GM23338 (cell line): ENCODE data around the gene KPTN. TPM values are rescaled to one million over a fixed set of nuclear protein-coding genes. Genes with fewer than 3 reads are reported as not detected.

Source experiments
- ATAC-seq: fragments of 200-7000 bp; cut with Tn5 transposase; 3 replicates; pipeline ENCODE4 v1.9.1; 2020
- DNase-seq: peaks from one replicate; pipeline ENCODE4 v3.0.0-alpha.2; 2015; ENCODE audit warnings: low spot score
- H2AFZ ChIP-seq: fragments of 200-600 bp; sonication (generic); 2 replicates; pipeline ENCODE4 v1.8.0; 2016; ENCODE audit warnings: antibody characterized with exemption, mild to moderate bottlenecking, moderate library complexity
- H3F3A ChIP-seq: fragments of 200-600 bp; sonication (generic); replicated peaks from 2 replicates; pipeline ENCODE4 v1.8.0; 2017; ENCODE audit warnings: antibody characterized with exemption, mixed run types, low read depth
- H3K27ac ChIP-seq: fragments of 200-600 bp; sonication (generic); 2 replicates; pipeline ENCODE4 v1.6.1; 2016; ENCODE audit warnings: low read depth
- H3K27me3 ChIP-seq: fragments of 200-600 bp; sonication (generic); 2 replicates; pipeline ENCODE4 v1.8.0; 2016; ENCODE audit warnings: mild to moderate bottlenecking, mixed run types, moderate library complexity; ENCODE audit not compliant: insufficient read depth
- H3K36me3 ChIP-seq: fragments of 200-600 bp; sonication (generic); 2 replicates; pipeline ENCODE4 v1.8.0; 2016; ENCODE audit warnings: mild to moderate bottlenecking; ENCODE audit not compliant: insufficient read depth
- H3K4me1 ChIP-seq: fragments of 200-600 bp; sonication (generic); 2 replicates; pipeline ENCODE4 v1.8.0; 2016; ENCODE audit warnings: mild to moderate bottlenecking, moderate library complexity; ENCODE audit not compliant: insufficient read depth
- H3K4me2 ChIP-seq: fragments of 200-600 bp; sonication (generic); 2 replicates; pipeline ENCODE4 v1.7.1; 2017; ENCODE audit warnings: mixed run types
- H3K4me3 ChIP-seq: fragments of 200-600 bp; sonication (generic); 2 replicates; pipeline ENCODE4 v1.6.1; 2016; ENCODE audit warnings: mixed run types
- H3K79me2 ChIP-seq: fragments of 200-600 bp; sonication (generic); replicated peaks from 2 replicates; pipeline ENCODE4 v1.8.0; 2017; ENCODE audit warnings: mild to moderate bottlenecking; ENCODE audit not compliant: insufficient read depth
- H3K9me2 ChIP-seq: fragments of 200-600 bp; sonication (generic); 2 replicates; pipeline ENCODE4 v1.8.0; 2017; ENCODE audit not compliant: insufficient read depth
- H4K20me1 ChIP-seq: fragments of 200-600 bp; sonication (generic); replicated peaks from 2 replicates; pipeline ENCODE4 v1.8.0; 2017; ENCODE audit warnings: mild to moderate bottlenecking; ENCODE audit not compliant: insufficient read depth
- H3K27ac Mint-ChIP-seq: 2 replicates; pipeline ENCODE4 v1.8.0; 2020; ENCODE audit warnings: inconsistent platforms, mild to moderate bottlenecking, moderate library complexity, mixed read lengths
- H3K27me3 Mint-ChIP-seq: 3 replicates; pipeline ENCODE4 v1.8.0; 2022; ENCODE audit warnings: low read depth, mild to moderate bottlenecking, moderate library complexity, mixed read lengths, inconsistent platforms; ENCODE audit not compliant: insufficient read depth, poor library complexity
- H3K36me3 Mint-ChIP-seq: 3 replicates; pipeline ENCODE4 v1.8.0; 2021; ENCODE audit warnings: low read depth, mild to moderate bottlenecking, inconsistent platforms, moderate library complexity, mixed read lengths
- H3K4me1 Mint-ChIP-seq: 3 replicates; pipeline ENCODE4 v1.8.0; 2020; ENCODE audit warnings: mild to moderate bottlenecking, inconsistent platforms, mixed read lengths
- H3K4me3 Mint-ChIP-seq: 3 replicates; pipeline ENCODE4 v1.8.0; 2021; ENCODE audit warnings: moderate library complexity, mild to moderate bottlenecking, inconsistent platforms, mixed read lengths
- H3K9me3 Mint-ChIP-seq: 3 replicates; pipeline ENCODE4 v1.8.0; 2020; ENCODE audit warnings: moderate library complexity, mild to moderate bottlenecking, inconsistent platforms, mixed read lengths
- CREB1 ChIP-seq: fragments of 250-450 bp; sonication (Bioruptor Pico); IDR thresholded peaks from 2 replicates; pipeline ENCODE4 v1.5.0; 2020; ENCODE audit warnings: low read depth, mild to moderate bottlenecking, moderate library complexity
- CTCF ChIP-seq, 2 experiments: fragments of 200-600 bp in 1 of 2; sonication (generic) in 1 of 2; conservative IDR thresholded peaks; 2 replicates each; pipeline versions ENCODE4 v1.5.1 to v1.6.1; 2016 to 2017; ENCODE audit warnings: antibody characterized with exemption in 2 of 2, low read depth in 2 of 2, mild to moderate bottlenecking in 2 of 2, moderate library complexity in 1 of 2
- ETS1 ChIP-seq: IDR thresholded peaks from 2 replicates; pipeline ENCODE4 v1.6.1; 2016; ENCODE audit warnings: antibody characterized with exemption
- EZH2 ChIP-seq: fragments of 200-600 bp; sonication (generic); IDR thresholded peaks from one replicate; pipeline ENCODE4 v1.8.0; 2017; ENCODE audit warnings: antibody characterized with exemption, mild to moderate bottlenecking, low read depth; ENCODE audit not compliant: unreplicated experiment
- EZH2phosphoT487 ChIP-seq: fragments of 200-600 bp; sonication (generic); IDR thresholded peaks from one replicate; pipeline ENCODE4 v1.8.1; 2018; ENCODE audit warnings: antibody characterized with exemption; ENCODE audit not compliant: unreplicated experiment
- JUNB ChIP-seq: IDR thresholded peaks from one replicate; pipeline ENCODE4 v1.6.1; 2016; ENCODE audit warnings: antibody characterized with exemption; ENCODE audit not compliant: unreplicated experiment
- NANOG ChIP-seq: IDR thresholded peaks from 2 replicates; pipeline ENCODE4 v1.6.1; 2016; ENCODE audit warnings: antibody characterized with exemption, borderline replicate concordance
- REST ChIP-seq: IDR thresholded peaks from one replicate; pipeline ENCODE4 v1.6.1; 2018; ENCODE audit warnings: antibody characterized with exemption; ENCODE audit not compliant: unreplicated experiment
- ZNF114 ChIP-seq: fragments of 250-450 bp; sonication (Bioruptor Pico); IDR thresholded peaks from 2 replicates; pipeline ENCODE4 v1.5.0; 2020; ENCODE audit warnings: mild to moderate bottlenecking, moderate library complexity
- ZNF331 ChIP-seq: fragments of 250-450 bp; sonication (Bioruptor Pico); IDR thresholded peaks from 2 replicates; pipeline ENCODE4 v1.5.0; 2020; ENCODE audit warnings: low read depth, mild to moderate bottlenecking, moderate library complexity
- polyA plus RNA-seq: library from polyadenylated mRNA; unstranded; fragments of >200 nt; fragmentation: Nextera tagmentation; extraction: Ambion mirVana; gene quantifications from 2 replicates; pipeline ENCODE4 v1.2.1, GENCODE V29; 2016
- total RNA-seq: library from RNA; depleted of rRNA; stranded (reverse); fragments of >200 nt; shearing (Covaris generic); gene quantifications from 2 replicates; pipeline ENCODE4 v1.2.3, GENCODE V29; 2014

Gene KPTN
- total and polyA plus RNA-seq, 2 experiments from 2014 or later = 19.8 to 26.2 TPM

- Histone ChIP-seq H3K27ac (no peak overlapping the region), H3K9me2 (no peaks in the 10 kb centered on the region), H2AFZ (no peak overlapping the region), H3F3A (peaks cover 15% of the 10 kb centered on the region; the same call in 1 of the 2 replicates), H3K4me1 (peaks cover 3% of the 10 kb centered on the region; the same call in 1 of the 2 replicates), H3K4me2 (no peak overlapping the region), H3K27me3 (no peaks in the 10 kb centered on the region), H3K79me2 (no peaks in the 10 kb centered on the region), H4K20me1 (peaks cover 3% of the 10 kb centered on the region; the same call in 1 of the 2 replicates), H3K36me3 (no peaks in the 10 kb centered on the region), H3K4me3 (no peak overlapping the region)
- no peak overlapping the region for H3K27ac Mint-ChIP-seq
- ATAC-seq (peak; percentile 21; the same call in 2 of the 3 replicates), DNase-seq (no peak)
- no peak overlapping the region for H3K4me3 Mint-ChIP-seq
- TF ChIP-seq EZH2 = no peak
- peak; percentile 86 for TF ChIP-seq REST
- H3K9me3 Mint-ChIP-seq = no peaks in the 10 kb centered on the region; the same call in 1 of the 3 replicates
- H3K36me3 Mint-ChIP-seq = no peaks in the 10 kb centered on the region
- peaks cover 14% of the 10 kb centered on the region for H3K27me3 Mint-ChIP-seq
- H3K4me1 Mint-ChIP-seq = peaks cover 6% of the 10 kb centered on the region; the same call in 1 of the 3 replicates
Observed at GRCh38 chr19:47437500-47437899, 46.5 kb downstream of the KPTN start.

GRCh38 chr19:47436712-47437401, 47.2 kb downstream of the KPTN start:
- Mint-ChIP-seq H3K27ac (no peak overlapping the region), H3K4me1 (peaks cover 6% of the 10 kb centered on the region; the same call in 2 of the 3 replicates), H3K9me3 (no peaks in the 10 kb centered on the region; the same call in 1 of the 3 replicates), H3K4me3 (no peak overlapping the region; the same call in 2 of the 3 replicates), H3K27me3 (peaks cover 13% of the 10 kb centered on the region), H3K36me3 (no peaks in the 10 kb centered on the region)
- ATAC-seq (peak; percentile 94), DNase-seq (peak; percentile 93)
- H2AFZ ChIP-seq = no peak overlapping the region
- H3K4me1 ChIP-seq = peaks cover 3% of the 10 kb centered on the region; the same call in 1 of the 2 replicates
- TF ChIP-seq CREB1 (CRISPR knock-in tag) (peak; percentile 39; the same call in 1 of the 2 replicates), CTCF (conservative IDR thresholded peaks at IDR 0.05; ENCODE audit: low read depth in 2 of 2) (peak; percentile 91 to 99), JUNB (no peak), NANOG (no peak), ZNF114 (no peak), REST (peak; percentile 13), EZH2phosphoT487 (no peak), ZNF331 (CRISPR knock-in tag) (no peak), ETS1 (no peak), EZH2 (no peak)
- H3K27ac ChIP-seq = no peak overlapping the region
- H3K27me3 ChIP-seq = 0 out of 2 replicates have a peak, but pooled peaks cover 2% of the 10 kb centered on the region
- H3K9me2 ChIP-seq = no peaks in the 10 kb centered on the region
- H3K4me3 ChIP-seq = no peak overlapping the region
- H3K79me2 ChIP-seq = no peaks in the 10 kb centered on the region
- H3K4me2 ChIP-seq = no peak overlapping the region
- H3K36me3 ChIP-seq = no peaks in the 10 kb centered on the region
- H3F3A ChIP-seq = peaks cover 15% of the 10 kb centered on the region; the same call in 1 of the 2 replicates
- peaks cover 3% of the 10 kb centered on the region; the same call in 1 of the 2 replicates for H4K20me1 ChIP-seq
